Fibroblast of lung (primary cell): ENCODE results near the gene HARS2.

Experiments used
- EZH2 ChIP-seq: IDR thresholded peaks from 2 replicates; pipeline ENCODE4 v1.5.1; 2012; ENCODE audit warnings: low read length, control low read depth, mild to moderate bottlenecking; ENCODE audit errors: missing control alignments
- TF ChIP-seq, protein P1 (sequence below), 2 donors: IDR thresholded peaks in 1 of 2; conservative IDR thresholded peaks in 1 of 2; 1 replicate in 1 of 2; 2 replicates in 1 of 2; pipeline ENCODE4 v1.5.1; 2011 to 2012; ENCODE audit warnings: low read length in 2 of 2, control low read depth in 1 of 2, inconsistent platforms in 1 of 2, low read depth in 1 of 2, mild to moderate bottlenecking in 1 of 2

DNA sequence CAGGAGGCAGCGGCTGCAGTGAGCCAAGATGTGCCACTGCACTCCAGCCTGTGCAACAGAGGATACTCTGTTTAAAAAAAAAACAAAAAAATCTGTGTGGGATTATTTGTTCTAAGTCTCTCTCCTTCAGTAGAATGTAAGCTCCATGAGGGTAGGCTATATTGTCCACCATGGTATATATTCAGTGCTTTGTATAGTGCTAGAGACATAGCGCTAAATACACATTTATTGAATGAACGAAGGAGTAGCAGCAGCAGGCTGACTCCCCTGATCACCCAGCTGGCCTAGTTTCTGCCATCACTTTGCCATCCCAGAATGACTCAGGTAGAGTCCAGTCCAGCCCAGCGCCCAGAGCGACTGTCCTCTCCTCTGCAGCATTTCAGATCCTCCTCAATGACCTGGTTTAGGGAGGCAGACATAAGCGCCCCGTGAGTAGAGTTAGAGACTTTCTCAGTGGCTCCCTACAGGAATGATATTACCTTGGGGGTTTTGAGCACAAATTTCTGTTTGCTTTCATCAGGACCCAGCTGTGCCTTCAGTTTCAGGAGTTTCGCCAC lies 801 bp upstream of the HARS2 start:
- TF ChIP-seq, protein P1, sequence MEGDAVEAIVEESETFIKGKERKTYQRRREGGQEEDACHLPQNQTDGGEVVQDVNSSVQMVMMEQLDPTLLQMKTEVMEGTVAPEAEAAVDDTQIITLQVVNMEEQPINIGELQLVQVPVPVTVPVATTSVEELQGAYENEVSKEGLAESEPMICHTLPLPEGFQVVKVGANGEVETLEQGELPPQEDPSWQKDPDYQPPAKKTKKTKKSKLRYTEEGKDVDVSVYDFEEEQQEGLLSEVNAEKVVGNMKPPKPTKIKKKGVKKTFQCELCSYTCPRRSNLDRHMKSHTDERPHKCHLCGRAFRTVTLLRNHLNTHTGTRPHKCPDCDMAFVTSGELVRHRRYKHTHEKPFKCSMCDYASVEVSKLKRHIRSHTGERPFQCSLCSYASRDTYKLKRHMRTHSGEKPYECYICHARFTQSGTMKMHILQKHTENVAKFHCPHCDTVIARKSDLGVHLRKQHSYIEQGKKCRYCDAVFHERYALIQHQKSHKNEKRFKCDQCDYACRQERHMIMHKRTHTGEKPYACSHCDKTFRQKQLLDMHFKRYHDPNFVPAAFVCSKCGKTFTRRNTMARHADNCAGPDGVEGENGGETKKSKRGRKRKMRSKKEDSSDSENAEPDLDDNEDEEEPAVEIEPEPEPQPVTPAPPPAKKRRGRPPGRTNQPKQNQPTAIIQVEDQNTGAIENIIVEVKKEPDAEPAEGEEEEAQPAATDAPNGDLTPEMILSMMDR (conservative IDR thresholded peaks at IDR 0.05 in 1 of 2, IDR thresholded peaks at IDR 0.05 in 1 of 2; ENCODE audit: low read depth in 1 of 2, low read length in 2 of 2) = no peak
- no peak for TF ChIP-seq EZH2
